Measurements from ENCODE around the gene FTO.

DNA sequence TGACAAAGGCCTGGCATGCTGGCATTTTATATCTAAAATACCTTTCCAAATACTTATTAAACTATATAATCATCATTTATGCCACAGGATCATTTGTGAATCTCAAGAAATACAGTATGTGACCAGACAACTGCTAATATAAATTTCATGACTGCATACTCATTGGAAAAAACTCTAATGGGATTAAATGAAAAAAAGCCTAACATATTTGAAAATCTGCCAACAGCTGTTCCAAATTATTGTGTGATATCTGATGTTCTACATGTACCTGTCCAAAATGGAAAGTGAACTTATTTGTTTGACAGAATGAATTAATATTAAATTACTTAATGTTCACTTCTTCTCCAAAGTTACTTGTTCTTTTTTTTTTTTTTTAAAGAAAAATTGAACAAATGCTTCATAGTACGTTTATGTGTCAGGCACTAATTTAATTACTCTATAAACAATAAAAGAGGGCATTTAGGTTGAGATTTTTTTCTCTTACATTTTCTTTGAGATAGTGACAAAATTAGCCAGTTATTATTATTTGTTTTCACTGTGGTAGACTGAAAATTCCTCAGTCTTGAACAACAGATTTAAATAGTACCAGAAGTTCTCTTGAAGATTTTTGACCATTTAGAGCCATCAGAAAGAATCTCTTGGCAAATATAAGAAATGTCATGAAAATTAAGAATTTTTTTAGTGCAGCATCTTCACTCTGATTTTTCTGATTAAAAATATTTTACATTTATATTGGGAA, 114.0 kb downstream of the FTO start:
- TF ChIP-seq, protein P1, sequence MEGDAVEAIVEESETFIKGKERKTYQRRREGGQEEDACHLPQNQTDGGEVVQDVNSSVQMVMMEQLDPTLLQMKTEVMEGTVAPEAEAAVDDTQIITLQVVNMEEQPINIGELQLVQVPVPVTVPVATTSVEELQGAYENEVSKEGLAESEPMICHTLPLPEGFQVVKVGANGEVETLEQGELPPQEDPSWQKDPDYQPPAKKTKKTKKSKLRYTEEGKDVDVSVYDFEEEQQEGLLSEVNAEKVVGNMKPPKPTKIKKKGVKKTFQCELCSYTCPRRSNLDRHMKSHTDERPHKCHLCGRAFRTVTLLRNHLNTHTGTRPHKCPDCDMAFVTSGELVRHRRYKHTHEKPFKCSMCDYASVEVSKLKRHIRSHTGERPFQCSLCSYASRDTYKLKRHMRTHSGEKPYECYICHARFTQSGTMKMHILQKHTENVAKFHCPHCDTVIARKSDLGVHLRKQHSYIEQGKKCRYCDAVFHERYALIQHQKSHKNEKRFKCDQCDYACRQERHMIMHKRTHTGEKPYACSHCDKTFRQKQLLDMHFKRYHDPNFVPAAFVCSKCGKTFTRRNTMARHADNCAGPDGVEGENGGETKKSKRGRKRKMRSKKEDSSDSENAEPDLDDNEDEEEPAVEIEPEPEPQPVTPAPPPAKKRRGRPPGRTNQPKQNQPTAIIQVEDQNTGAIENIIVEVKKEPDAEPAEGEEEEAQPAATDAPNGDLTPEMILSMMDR (IDR thresholded peaks at IDR 0.05), result no peak
- TF ChIP-seq PBX3 (IDR thresholded peaks at IDR 0.05) (no peak), RFX5 (IDR thresholded peaks at IDR 0.05) (no peak), MAFK (IDR thresholded peaks at IDR 0.05; ENCODE audit: partially characterized antibody) (no peak), EP300 (IDR thresholded peaks at IDR 0.05) (no peak)
- TF ChIP-seq, protein P2, sequence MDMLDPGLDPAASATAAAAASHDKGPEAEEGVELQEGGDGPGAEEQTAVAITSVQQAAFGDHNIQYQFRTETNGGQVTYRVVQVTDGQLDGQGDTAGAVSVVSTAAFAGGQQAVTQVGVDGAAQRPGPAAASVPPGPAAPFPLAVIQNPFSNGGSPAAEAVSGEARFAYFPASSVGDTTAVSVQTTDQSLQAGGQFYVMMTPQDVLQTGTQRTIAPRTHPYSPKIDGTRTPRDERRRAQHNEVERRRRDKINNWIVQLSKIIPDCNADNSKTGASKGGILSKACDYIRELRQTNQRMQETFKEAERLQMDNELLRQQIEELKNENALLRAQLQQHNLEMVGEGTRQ (IDR thresholded peaks at IDR 0.05), result no peak
- TF ChIP-seq, protein P3, sequence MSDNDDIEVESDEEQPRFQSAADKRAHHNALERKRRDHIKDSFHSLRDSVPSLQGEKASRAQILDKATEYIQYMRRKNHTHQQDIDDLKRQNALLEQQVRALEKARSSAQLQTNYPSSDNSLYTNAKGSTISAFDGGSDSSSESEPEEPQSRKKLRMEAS (IDR thresholded peaks at IDR 0.05), result no peak

Data from A549 (cell line).